Measurements from ENCODE around the gene PIK3CA. TPM values are rescaled to one million over a fixed set of nuclear protein-coding genes. Genes with fewer than 3 reads are reported as not detected.

The PIK3CA gene
- total RNA-seq, 6 experiments from 2014 or later, result 6.5 to 13.1 (median 11.2) TPM

DNA sequence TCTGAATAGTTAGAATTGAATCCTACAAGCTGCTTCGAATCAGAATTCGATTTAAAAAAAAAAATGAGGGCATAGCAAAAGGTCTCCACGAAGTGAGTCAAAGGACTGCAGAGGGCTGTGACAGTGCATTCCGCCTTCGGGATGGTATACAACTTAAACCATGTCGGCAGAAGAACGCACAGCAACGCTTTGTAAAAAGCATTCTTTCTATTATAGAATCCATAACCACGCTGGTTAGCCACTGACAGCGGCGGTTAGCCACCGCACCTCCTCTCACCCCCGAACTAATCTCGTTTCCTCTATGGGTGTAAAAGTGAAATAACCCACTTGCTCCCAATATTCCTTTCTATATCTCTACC lies 664 bp upstream of the PIK3CA start:
- intact Hi-C loops (cut with DNase I), result loop anchor here in 1 of 2 donors (5.0 kb wide), 1 partner anchor 170 kb away; no protein-coding TSS in a partner anchor
- Histone ChIP-seq H3K27ac (peak overlapping the region; percentile 92 to 98 (median 93)), H3K9me3 (no peaks in the 10 kb centered on the region), H3K36me3 (no peaks in the 10 kb centered on the region), H3K27me3 (no peaks in the 10 kb centered on the region), H3K4me3 (peak overlapping the region; percentile 72 to 90 (median 89)), H3K4me1 (peaks cover 0 to 6% (median 0%) of the 10 kb centered on the region in 4 donors)
- DNase-seq, result peak in 1 of 3 donors; percentile 24
- TF ChIP-seq POLR2A (IDR thresholded peaks at IDR 0.05) (no peak), CTCF (IDR thresholded peaks at IDR 0.05) (no peak)
- peak in 1 of 4 donors; percentile 44 for ATAC-seq
- WGBS (ENCODE audit: insufficient coverage, low coverage, low lambda C conversion rate, missing lambda C conversion rate), result 0% methylated on average over 14 of the region's 14 CpGs

- intact Hi-C loops (cut with DNase I), result loop anchor here in 1 of 2 donors (5.0 kb wide), 1 partner anchor 168 kb away; no protein-coding TSS in a partner anchor
- DNase-seq (peak; percentile 59 to 73 (median 66)), ATAC-seq (peak; percentile 16 to 54 (median 47))
- Histone ChIP-seq H3K36me3 (no peaks in the 10 kb centered on the region), H3K4me3 (peak overlapping the region; percentile 72 to 90 (median 89)), H3K27ac (peak overlapping the region; percentile 93 to 98 (median 96)), H3K27me3 (no peaks in the 10 kb centered on the region), H3K9me3 (no peaks in the 10 kb centered on the region), H3K4me1 (peaks cover 0 to 6% (median 0%) of the 10 kb centered on the region in 4 donors)
- 0% methylated on average over 28 of the region's 70 CpGs for WGBS (ENCODE audit: insufficient coverage, low coverage, low lambda C conversion rate, missing lambda C conversion rate)
- TF ChIP-seq CTCF (IDR thresholded peaks at IDR 0.05), result no peak
- no peak for TF ChIP-seq POLR2A (IDR thresholded peaks at IDR 0.05)
Observed at GRCh38 chr3:179148616-179149405, 654 bp downstream of the PIK3CA start.

- no peak for TF ChIP-seq POLR2A (IDR thresholded peaks at IDR 0.05)
- no peak for TF ChIP-seq CTCF (IDR thresholded peaks at IDR 0.05)
- H3K9me3 ChIP-seq, result no peaks in the 10 kb centered on the region
- peaks cover 0 to 6% (median 0%) of the 10 kb centered on the region in 4 donors for H3K4me1 ChIP-seq
- ATAC-seq, result peak in 1 of 4 donors; percentile 8
- WGBS (ENCODE audit: insufficient coverage, low coverage, low lambda C conversion rate, missing lambda C conversion rate), result 0% methylated on average over 9 of the region's 9 CpGs
- no peaks in the 10 kb centered on the region for H3K27me3 ChIP-seq
- peak overlapping the region; percentile 93 to 98 (median 96) for H3K27ac ChIP-seq
- intact Hi-C loops (cut with DNase I), result loop anchor here in 1 of 2 donors (5.0 kb wide), 1 partner anchor 168 kb away; no protein-coding TSS in a partner anchor
- H3K36me3 ChIP-seq, result no peaks in the 10 kb centered on the region
- H3K4me3 ChIP-seq, result peak overlapping the region; percentile 72 to 90 (median 89)
- no peak for DNase-seq
Observed at GRCh38 chr3:179149406-179149867, 1.3 kb downstream of the PIK3CA start.

- no peaks in the 10 kb centered on the region for H3K27me3 ChIP-seq
- peak overlapping the region in 2 of 3 donors; percentile 93 to 96 for H3K27ac ChIP-seq
- H3K9me3 ChIP-seq, result no peaks in the 10 kb centered on the region
- peaks cover 0 to 6% (median 0%) of the 10 kb centered on the region in 4 donors for H3K4me1 ChIP-seq
- ATAC-seq (no peak), DNase-seq (no peak)
- no peaks in the 10 kb centered on the region for H3K36me3 ChIP-seq
- 20% methylated on average over 4 of the region's 4 CpGs for WGBS (ENCODE audit: insufficient coverage, low coverage, low lambda C conversion rate, missing lambda C conversion rate)
- TF ChIP-seq CTCF (IDR thresholded peaks at IDR 0.05) (no peak), POLR2A (IDR thresholded peaks at IDR 0.05) (no peak)
- H3K4me3 ChIP-seq, result peak overlapping the region in 2 of 3 donors; percentile 89 to 90
- intact Hi-C loops (cut with DNase I), result loop anchor here in 1 of 2 donors (5.0 kb wide), 1 partner anchor 167 kb away; no protein-coding TSS in a partner anchor
Observed at GRCh38 chr3:179149951-179150350, 1.8 kb downstream of the PIK3CA start.
